ENCODE results near the gene RMRP.

DNA sequence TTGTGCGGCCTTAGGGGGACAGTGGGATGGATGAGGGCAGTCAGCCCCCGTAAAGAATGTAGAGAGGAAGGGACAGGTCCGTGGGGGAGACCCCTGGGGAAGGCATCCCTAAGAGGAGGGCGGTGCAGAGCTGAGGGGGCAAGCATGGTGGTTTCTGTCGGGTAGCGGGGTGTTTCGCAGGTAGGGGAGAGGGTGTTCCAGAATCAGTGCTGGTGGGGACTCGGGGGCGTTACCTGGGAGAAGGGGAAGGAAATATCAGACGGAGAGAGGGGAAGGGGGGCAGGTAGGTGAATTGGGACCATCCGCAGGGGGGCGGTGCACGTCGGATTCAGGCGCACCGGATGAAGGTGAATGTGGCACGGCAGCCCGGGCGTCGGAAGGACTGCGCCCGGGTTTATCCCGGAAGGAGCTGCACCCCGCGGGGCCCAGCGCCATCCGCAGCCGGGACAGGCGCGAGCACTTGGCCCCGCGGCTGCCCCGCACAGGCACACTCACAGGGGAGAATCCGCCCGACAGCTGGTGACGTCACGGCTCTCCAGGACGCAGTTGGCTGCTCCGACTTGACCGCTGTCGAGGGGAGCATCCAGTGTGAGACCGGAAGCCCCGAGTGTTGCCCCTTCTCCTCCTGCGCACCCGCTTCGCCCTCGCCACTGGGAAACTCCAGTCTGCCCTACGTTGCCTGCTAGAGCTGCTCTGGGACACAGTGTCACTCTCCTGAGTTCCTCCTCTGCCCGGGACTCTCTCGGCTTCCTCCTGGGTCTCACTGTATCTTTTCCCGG lies 40.9 kb downstream of the RMRP start:
- TF ChIP-seq POLR2A (IDR thresholded peaks at IDR 0.05) (no peak), CTCF (IDR thresholded peaks at IDR 0.05) (no peak)

All from breast epithelium (tissue), 3 donors.